HCT116 (cell line): Measurements from ENCODE around the gene RAB38.

Experiments used
- CTCF ChIP-seq, 3 experiments: fragments of 200-600 bp in 1 of 3; sonication (generic) in 1 of 3; IDR thresholded peaks in 2 of 3; conservative IDR thresholded peaks in 1 of 3; 2 replicates each; pipeline ENCODE4 v1.5.1; 2012 to 2017; ENCODE audit warnings: low read depth in 2 of 3, low read length in 2 of 3, antibody characterized with exemption in 1 of 3, borderline replicate concordance in 1 of 3, control low read depth in 1 of 3, mild to moderate bottlenecking in 1 of 3, mixed read lengths in 1 of 3, mixed run types in 1 of 3, moderate library complexity in 1 of 3; ENCODE audit not compliant: insufficient read depth in 1 of 3
- EGR1 ChIP-seq: IDR thresholded peaks from 2 replicates; pipeline ENCODE4 v1.6.1; 2012; ENCODE audit warnings: low read depth
- EZH2 ChIP-seq: fragments of 200-600 bp; sonication (generic); IDR thresholded peaks from 2 replicates; pipeline ENCODE4 v1.6.1; 2017; ENCODE audit warnings: antibody characterized with exemption, mixed run types
- POLR2A ChIP-seq: IDR thresholded peaks from 2 replicates; pipeline ENCODE4 v1.7.0; 2011; ENCODE audit warnings: borderline replicate concordance; ENCODE audit not compliant: insufficient read depth, insufficient read length; ENCODE audit errors: extremely low read depth
- POLR2AphosphoS5 ChIP-seq: IDR thresholded peaks from 2 replicates; pipeline ENCODE4 v1.6.1; 2011; ENCODE audit warnings: mild to moderate bottlenecking, low read depth, low read length, moderate library complexity
- RAD21 ChIP-seq: IDR thresholded peaks from 2 replicates; pipeline ENCODE4 v1.6.1; 2012; ENCODE audit warnings: low read depth, mild to moderate bottlenecking
- REST ChIP-seq: IDR thresholded peaks from 2 replicates; pipeline ENCODE4 v1.6.1; 2012; ENCODE audit warnings: low read depth
- SIN3A ChIP-seq: IDR thresholded peaks from 2 replicates; pipeline ENCODE4 v1.6.1; 2012; ENCODE audit warnings: low read depth
- SRF ChIP-seq: IDR thresholded peaks from 2 replicates; pipeline ENCODE4 v1.6.1; 2012; ENCODE audit warnings: low read depth
- ZNF274 ChIP-seq: fragments of 200-500 bp; sonication (Bioruptor generic); IDR thresholded peaks from 2 replicates; pipeline ENCODE4 v1.6.1; 2014; ENCODE audit warnings: mild to moderate bottlenecking, low read depth, low read length, inconsistent platforms

- no peak for TF ChIP-seq POLR2A
- TF ChIP-seq EZH2 = no peak
- no peak for TF ChIP-seq ZNF274
- TF ChIP-seq CTCF (IDR thresholded peaks at IDR 0.05 in 2 of 3, conservative IDR thresholded peaks at IDR 0.05 in 1 of 3; ENCODE audit: borderline replicate concordance in 1 of 3, insufficient read depth in 1 of 3, low read depth in 2 of 3, low read length in 2 of 3) = no peak
- TF ChIP-seq REST = no peak
- no peak for TF ChIP-seq SRF
- no peak for TF ChIP-seq RAD21
- TF ChIP-seq SIN3A = no peak
- TF ChIP-seq EGR1 = no peak
- no peak for TF ChIP-seq POLR2AphosphoS5
These were observed 31.5 kb upstream of the RAB38 start for GRCh38 chr11:88206751-88207150.
